Activated CD4-positive, alpha-beta T cell treated with anti-CD3 and anti-CD28 coated beads for 36 hours (primary cell): Measurements from ENCODE around the gene MAN2A1. TPM values are rescaled to one million over a fixed set of nuclear protein-coding genes. Genes with fewer than 3 reads are reported as not detected.

Experiments used
- ATAC-seq: fragments of 200-7000 bp; cut with Tn5 transposase; one replicate; pipeline ENCODE4 v1.10.0; 2021; ENCODE audit warnings: mild to moderate bottlenecking, moderate library complexity
- CTCF ChIA-PET: fragments of 350-600 bp; sonication (Branson Sonifier 250); formaldehyde crosslinking; loops from one replicate; lab custom pipeline; 2021; ENCODE audit warnings: antibody characterized with exemption; lab: Charles Lee
- POLR2A ChIA-PET: fragments of 350-600 bp; sonication (Branson Sonifier 250); formaldehyde crosslinking; loops from one replicate; lab custom pipeline; 2021; ENCODE audit warnings: antibody characterized with exemption, inconsistent platforms; lab: Charles Lee
- DNase-seq: peaks from one replicate; pipeline ENCODE4 v3.0.0-alpha.2; 2020
- H3K27ac Mint-ChIP-seq: one replicate; pipeline ENCODE4 v1.8.0; 2021; ENCODE audit warnings: mixed read lengths
- H3K27me3 Mint-ChIP-seq: one replicate; pipeline ENCODE4 v1.8.0; 2021; ENCODE audit warnings: mixed read lengths
- H3K36me3 Mint-ChIP-seq: one replicate; pipeline ENCODE4 v1.8.0; 2021; ENCODE audit warnings: low read depth, mixed read lengths
- H3K4me1 Mint-ChIP-seq: one replicate; pipeline ENCODE4 v1.8.0; 2021; ENCODE audit warnings: mixed read lengths
- H3K4me3 Mint-ChIP-seq: one replicate; pipeline ENCODE4 v1.8.0; 2021; ENCODE audit warnings: mild to moderate bottlenecking, moderate library complexity, mixed read lengths
- H3K9me3 Mint-ChIP-seq: one replicate; pipeline ENCODE4 v1.8.0; 2021; ENCODE audit warnings: low read depth, mixed read lengths
- intact Hi-C, 2 experiments: fragments of 100-400 bp; cut with DNase I in 1 of 2; cut with micrococcal nuclease in 1 of 2; formaldehyde crosslinking; loops; one replicate each; pipeline versions ENCODE4 v1.14.2 to v1.15.1; 2022 to 2024; cut with DNase I, micrococcal nuclease
- total RNA-seq, 2 experiments: library from RNA; stranded (reverse); gene quantifications; one replicate each; pipeline ENCODE4 v1.2.3, GENCODE V29; 2021

MAN2A1 gene
- total RNA-seq, 2 experiments from 2014 or later: 33.4 to 33.6 TPM

- intact Hi-C loops: loop anchor here in 1 of 2 experiments (5.0 kb wide), 1 partner anchor 152 kb away; no protein-coding TSS in a partner anchor
- Mint-ChIP-seq H3K27ac (no peak overlapping the region), H3K27me3 (no peaks in the 10 kb centered on the region), H3K4me1 (peaks cover 22% of the 10 kb centered on the region), H3K36me3 (peaks cover 76% of the 10 kb centered on the region), H3K4me3 (no peak overlapping the region), H3K9me3 (peaks cover 8% of the 10 kb centered on the region)
- POLR2A ChIA-PET: no interaction called here
- CTCF ChIA-PET: interaction anchor here (0.6 kb wide), 1 partner anchor 65 kb away, joined by 3 read pairs; no protein-coding TSS in a partner anchor
- ATAC-seq (no peak), DNase-seq (no peak)
Measured at GRCh38 chr5:109844695-109845094, 155.0 kb downstream of the MAN2A1 start.

- Mint-ChIP-seq H3K27ac (peak overlapping the region; percentile 85), H3K36me3 (peaks cover 72% of the 10 kb centered on the region), H3K4me1 (peaks cover 43% of the 10 kb centered on the region), H3K27me3 (no peaks in the 10 kb centered on the region), H3K4me3 (no peak overlapping the region), H3K9me3 (peaks cover 8% of the 10 kb centered on the region)
- POLR2A ChIA-PET: no interaction called here
- CTCF ChIA-PET: interaction anchor here (0.9 to 1.1 kb wide), 2 partner anchors 10 to 39 kb away, joined by 3 read pairs; no protein-coding TSS in a partner anchor
- ATAC-seq (no peak), DNase-seq (no peak)
- intact Hi-C loops: loop anchor here in 1 of 2 experiments (5.0 kb wide), 1 partner anchor 156 kb away; no protein-coding TSS in a partner anchor
Measured at GRCh38 chr5:109848130-109848529, 158.4 kb downstream of the MAN2A1 start.

- no peak for ATAC-seq
- Mint-ChIP-seq H3K27me3 (no peaks in the 10 kb centered on the region), H3K4me1 (peaks cover 52% of the 10 kb centered on the region), H3K4me3 (no peak overlapping the region), H3K27ac (peak overlapping the region; percentile 85), H3K9me3 (peaks cover 8% of the 10 kb centered on the region), H3K36me3 (peaks cover 64% of the 10 kb centered on the region)
- intact Hi-C loops: loop anchor here (5.0 to 10.0 kb wide), 2 partner anchors 157 to 445 kb away; partner anchors contain the start of gene PJA2 (in 1 of the 2)
- no peak for DNase-seq
- CTCF ChIA-PET: interaction anchor here (0.6 to 0.9 kb wide), 2 partner anchors 25 to 1504 kb away, joined by 3 read pairs; no protein-coding TSS in a partner anchor
- POLR2A ChIA-PET: no interaction called here
Measured at GRCh38 chr5:109849478-109850088, 159.9 kb downstream of the MAN2A1 start.

GRCh38 chr5:109852371-109853155 is 162.8 kb downstream of the MAN2A1 start:
- CTCF ChIA-PET: interaction anchor here (0.6 to 1.4 kb wide), 4 partner anchors 9 to 1757 kb away, joined by 3 to 4 read pairs (median 4); no protein-coding TSS in a partner anchor
- H3K27me3 Mint-ChIP-seq: no peaks in the 10 kb centered on the region
- POLR2A ChIA-PET: no interaction called here
- peaks cover 73% of the 10 kb centered on the region for H3K4me1 Mint-ChIP-seq
- H3K27ac Mint-ChIP-seq: peak overlapping the region; percentile 53
- H3K9me3 Mint-ChIP-seq: peaks cover 8% of the 10 kb centered on the region
- H3K4me3 Mint-ChIP-seq: no peak overlapping the region
- DNase-seq (no peak), ATAC-seq (peak; percentile 88)
- peaks cover 61% of the 10 kb centered on the region for H3K36me3 Mint-ChIP-seq
- intact Hi-C loops: loop anchor here in 1 of 2 experiments (2.0 to 10.0 kb wide), 2 partner anchors 202 to 448 kb away; partner anchors contain the start of gene PJA2

GRCh38 chr5:109853377-109853776 is 163.7 kb downstream of the MAN2A1 start:
- Mint-ChIP-seq H3K9me3 (peaks cover 7% of the 10 kb centered on the region), H3K4me3 (no peak overlapping the region), H3K27me3 (no peaks in the 10 kb centered on the region), H3K36me3 (peaks cover 58% of the 10 kb centered on the region), H3K27ac (peak overlapping the region; percentile 20), H3K4me1 (peaks cover 78% of the 10 kb centered on the region)
- DNase-seq: no peak
- ChIA-PET POLR2A (no interaction called here), CTCF (interaction anchor here (0.7 kb wide), 1 partner anchor 33 kb away, joined by 3 read pairs; no protein-coding TSS in a partner anchor)
- ATAC-seq: no peak
- intact Hi-C loops: loop anchor here in 1 of 2 experiments (2.0 to 10.0 kb wide), 2 partner anchors 201 to 449 kb away; partner anchors contain the start of gene PJA2

- H3K27me3 Mint-ChIP-seq: no peaks in the 10 kb centered on the region
- H3K4me3 Mint-ChIP-seq: no peak overlapping the region
- DNase-seq: no peak
- H3K4me1 Mint-ChIP-seq: peaks cover 71% of the 10 kb centered on the region
- POLR2A ChIA-PET: no interaction called here
- ATAC-seq: no peak
- CTCF ChIA-PET: interaction anchor here (0.7 kb wide), 1 partner anchor 328 kb away, joined by 3 read pairs; no protein-coding TSS in a partner anchor
- no peak overlapping the region for H3K27ac Mint-ChIP-seq
- intact Hi-C loops: loop anchor here (5.0 to 10.0 kb wide), 2 partner anchors 82 to 450 kb away; partner anchors contain the start of gene PJA2 (in 1 of the 2)
- H3K36me3 Mint-ChIP-seq: peaks cover 53% of the 10 kb centered on the region
- H3K9me3 Mint-ChIP-seq: no peaks in the 10 kb centered on the region
Measured at GRCh38 chr5:109855056-109855455, 165.3 kb downstream of the MAN2A1 start.

- H3K4me1 Mint-ChIP-seq: peaks cover 69% of the 10 kb centered on the region
- POLR2A ChIA-PET: no interaction called here
- H3K36me3 Mint-ChIP-seq: peaks cover 54% of the 10 kb centered on the region
Measured at GRCh38 chr5:109857405-109858031, 167.8 kb downstream of the MAN2A1 start.

GRCh38 chr5:109859537-109859936 is 169.8 kb downstream of the MAN2A1 start:
- intact Hi-C loops: loop anchor here (5.0 to 10.0 kb wide), 2 partner anchors 78 to 455 kb away; partner anchors contain the start of gene PJA2 (in 1 of the 2)
- Mint-ChIP-seq H3K27me3 (no peaks in the 10 kb centered on the region), H3K27ac (no peak overlapping the region), H3K36me3 (peaks cover 63% of the 10 kb centered on the region), H3K9me3 (no peaks in the 10 kb centered on the region), H3K4me3 (no peak overlapping the region), H3K4me1 (peaks cover 69% of the 10 kb centered on the region)
- POLR2A ChIA-PET: no interaction called here
- CTCF ChIA-PET: interaction anchor here (1.2 kb wide), 1 partner anchor 19 kb away, joined by 3 read pairs; no protein-coding TSS in a partner anchor
- ATAC-seq: no peak
- DNase-seq: no peak

More at GRCh38 chr5:109857405-109858031, 167.8 kb downstream of the MAN2A1 start:
- CTCF ChIA-PET: interaction anchor here (0.7 to 1.1 kb wide), 3 partner anchors 64 to 557 kb away, joined by 3 read pairs; no protein-coding TSS in a partner anchor
- Mint-ChIP-seq H3K9me3 (no peaks in the 10 kb centered on the region), H3K4me3 (peak overlapping the region; percentile 36), H3K27ac (peak overlapping the region; percentile 69), H3K27me3 (no peaks in the 10 kb centered on the region)
- intact Hi-C loops: loop anchor here (5.0 to 10.0 kb wide), 2 partner anchors 80 to 453 kb away; partner anchors contain the start of gene PJA2 (in 1 of the 2)
- peak; percentile 78 for ATAC-seq
- DNase-seq: peak; percentile 31

GRCh38 chr5:109862301-109862700 is 172.6 kb downstream of the MAN2A1 start:
- ChIA-PET CTCF (interaction anchor here (1.6 kb wide), 1 partner anchor 10 kb away, joined by 3 read pairs; no protein-coding TSS in a partner anchor), POLR2A (no interaction called here)
- no peak overlapping the region for H3K27ac Mint-ChIP-seq
- H3K4me1 Mint-ChIP-seq: peaks cover 54% of the 10 kb centered on the region
- DNase-seq: no peak
- no peaks in the 10 kb centered on the region for H3K9me3 Mint-ChIP-seq
- no peak overlapping the region for H3K4me3 Mint-ChIP-seq
- no peak for ATAC-seq
- no peaks in the 10 kb centered on the region for H3K27me3 Mint-ChIP-seq
- peaks cover 70% of the 10 kb centered on the region for H3K36me3 Mint-ChIP-seq
- intact Hi-C loops: loop anchor here (5.0 to 10.0 kb wide), 2 partner anchors 170 to 192 kb away; no protein-coding TSS in a partner anchor

- ChIA-PET POLR2A (no interaction called here), CTCF (interaction anchor here (0.6 kb wide), 1 partner anchor 8 kb away, joined by 3 read pairs; no protein-coding TSS in a partner anchor)
- Mint-ChIP-seq H3K27me3 (no peaks in the 10 kb centered on the region), H3K4me3 (no peak overlapping the region), H3K4me1 (peaks cover 52% of the 10 kb centered on the region), H3K9me3 (no peaks in the 10 kb centered on the region), H3K36me3 (peaks cover 69% of the 10 kb centered on the region), H3K27ac (no peak overlapping the region)
- no peak for DNase-seq
- peak; percentile 86 for ATAC-seq
- intact Hi-C loops: loop anchor here (5.0 to 10.0 kb wide), 2 partner anchors 171 to 191 kb away; no protein-coding TSS in a partner anchor
Measured at GRCh38 chr5:109863752-109864151, 174.0 kb downstream of the MAN2A1 start.
